ENCODE measurements around the gene CMPK2. TPM values are rescaled to one million over a fixed set of nuclear protein-coding genes. Genes with fewer than 3 reads are reported as not detected.

CMPK2 gene
- total RNA-seq, 1 donor: 1.9 TPM

GRCh38 chr2:6887751-6888192 lies 22.1 kb upstream of the CMPK2 start:
- TF ChIP-seq CTCF (IDR thresholded peaks at IDR 0.05; ENCODE audit: insufficient read depth, low read length): no peak
- H3K4me3 ChIP-seq (ENCODE audit: low read depth, low read length): no peak overlapping the region
- no peak for DNase-seq (ENCODE audit: low read depth)

GRCh38 chr2:6885968-6886367 lies 20.3 kb upstream of the CMPK2 start:
- no peak overlapping the region for H3K4me3 ChIP-seq (ENCODE audit: low read depth, low read length)
- no peak for DNase-seq (ENCODE audit: low read depth)
- no peak for TF ChIP-seq CTCF (IDR thresholded peaks at IDR 0.05; ENCODE audit: insufficient read depth, low read length)

- H3K4me3 ChIP-seq (ENCODE audit: low read depth, low read length): no peak overlapping the region
- no peak for TF ChIP-seq CTCF (IDR thresholded peaks at IDR 0.05; ENCODE audit: insufficient read depth, low read length)
- no peak for DNase-seq (ENCODE audit: low read depth)
Observed at GRCh38 chr2:6885551-6885950, 19.8 kb upstream of the CMPK2 start.

- H3K4me3 ChIP-seq (ENCODE audit: low read depth, low read length): no peak overlapping the region
- TF ChIP-seq CTCF (IDR thresholded peaks at IDR 0.05; ENCODE audit: insufficient read depth, low read length): no peak
- DNase-seq (ENCODE audit: low read depth): no peak
Observed at GRCh38 chr2:6883448-6884122, 17.9 kb upstream of the CMPK2 start.

GRCh38 chr2:6881516-6881915 lies 15.8 kb upstream of the CMPK2 start:
- H3K4me3 ChIP-seq (ENCODE audit: low read depth, low read length): no peak overlapping the region
- no peak for DNase-seq (ENCODE audit: low read depth)
- TF ChIP-seq CTCF (IDR thresholded peaks at IDR 0.05; ENCODE audit: insufficient read depth, low read length): no peak

GRCh38 chr2:6881046-6881445 lies 15.3 kb upstream of the CMPK2 start:
- TF ChIP-seq CTCF (IDR thresholded peaks at IDR 0.05; ENCODE audit: insufficient read depth, low read length): no peak
- DNase-seq (ENCODE audit: low read depth): no peak
- no peak overlapping the region for H3K4me3 ChIP-seq (ENCODE audit: low read depth, low read length)

Data from fibroblast of the aortic adventitia (primary cell).